ENCODE measurements around the gene PARP9. TPM values are rescaled to one million over a fixed set of nuclear protein-coding genes. Genes with fewer than 3 reads are reported as not detected.

PARP9 gene
- total and polyA plus RNA-seq, 2 of the 4 experiments (the other 2 are of a cell fraction) = 6.7 to 7.7 TPM

DNA sequence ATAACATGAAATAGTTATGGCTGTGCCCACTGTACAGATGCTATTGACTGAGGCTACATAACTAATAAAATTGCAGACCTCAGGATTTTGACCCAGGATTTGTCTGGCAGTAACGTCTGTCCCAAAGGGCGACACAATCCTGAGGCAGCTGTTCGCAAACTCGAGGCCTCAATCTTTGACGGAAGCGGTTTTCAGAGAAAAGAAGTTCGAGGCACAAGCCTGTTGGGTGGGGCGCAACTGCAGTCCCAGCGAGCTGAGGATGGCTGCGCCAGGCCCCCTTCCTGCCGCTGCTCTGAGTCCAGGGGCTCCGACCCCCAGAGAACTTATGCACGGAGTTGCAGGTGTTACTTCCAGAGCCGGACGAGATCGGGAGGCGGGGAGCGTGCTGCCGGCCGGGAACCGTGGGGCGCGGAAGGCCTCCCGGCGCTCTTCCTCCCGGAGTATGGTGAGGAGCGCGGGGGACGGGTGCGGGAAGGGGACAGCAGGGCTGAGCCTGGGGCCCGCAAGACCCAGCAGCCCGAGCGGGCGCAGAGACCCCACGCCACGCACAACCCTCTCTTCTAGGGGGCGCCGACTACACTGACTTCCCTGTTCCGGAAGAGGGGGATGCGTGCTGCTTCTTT, 13.4 kb upstream of the PARP9 start, which contains the start of gene PARP15:
TSS of gene PARP15 (plus strand) at position 242 of the 623 bp plus-strand sequence. CDS start at position 260, 18 bp downstream.
- dilution Hi-C loops (cut with HindIII; ENCODE audit: low sequenced_read_pairs, unreplicated experiment) = no loop called here
- peak within 1 kb of the TSS; percentile 93 for H3K4me2 ChIP-seq (ENCODE audit: low read depth, low read length)

More for the DNA sequence above, 13.4 kb upstream of the PARP9 start, which contains the start of gene PARP15:
- Histone ChIP-seq H2BK120ac (ENCODE audit: low read depth, low read length) (no peak within 1 kb of the TSS), H3K56ac (ENCODE audit: extremely low read depth, insufficient read depth, low read length) (0 out of 2 replicates have a peak within 1 kb of the TSS, but pooled peaks have one; percentile 4), H4K8ac (ENCODE audit: low read depth in 2 of 2, low read length in 2 of 2) (peak within 1 kb of the TSS in 1 of 2 experiments; percentile 44; a peak in 1 of 4 replicates), H3K4ac (ENCODE audit: low read depth, low read length) (no peak within 1 kb of the TSS), H3K14ac (replicated peaks; ENCODE audit: low read depth, low read length) (no peak within 1 kb of the TSS), H3K9ac (ENCODE audit: low read depth, low read length) (peak within 1 kb of the TSS; percentile 28; the same call in 1 of the 2 replicates), H2AK9ac (replicated peaks; ENCODE audit: low read depth, low read length, poor library complexity) (peak within 1 kb of the TSS; percentile 19), H3K9me1 (ENCODE audit: insufficient read depth, low read length) (no peaks in the 10 kb centered on the region), H3K9me3 (ENCODE audit: control insufficient read depth, insufficient read depth, low read length) (peaks cover 6% of the 10 kb centered on the region), H2BK5ac (ENCODE audit: low read depth, low read length, poor library complexity, severe bottlenecking) (no peak within 1 kb of the TSS), H2AFZ (replicated peaks; ENCODE audit: low read length, poor library complexity) (peak within 1 kb of the TSS; percentile 96), H4K20me1 (ENCODE audit: insufficient read depth, low read length) (no peaks in the 10 kb centered on the region), H3K27ac (ENCODE audit: insufficient read depth, low read length) (no peak within 1 kb of the TSS), H3K27me3 (ENCODE audit: control insufficient read depth, insufficient read depth, low read length) (no peaks in the 10 kb centered on the region), H2BK20ac (ENCODE audit: low read depth, low read length) (no peak within 1 kb of the TSS), H4K91ac (ENCODE audit: insufficient read depth, low read depth, low read length) (no peak within 1 kb of the TSS; the same call in 1 of the 2 replicates), H3K18ac (ENCODE audit: low read depth, low read length) (no peak within 1 kb of the TSS), H2BK15ac (ENCODE audit: low read depth, low read length) (no peak within 1 kb of the TSS), H2AK5ac (ENCODE audit: low read depth, low read length) (no peak within 1 kb of the TSS), H3K23ac (ENCODE audit: low read depth, low read length) (no peak within 1 kb of the TSS), H3K79me1 (ENCODE audit: low read depth in 1 of 2, low read length in 2 of 2) (no peaks in the 10 kb centered on the region), H3K36me3 (ENCODE audit: control insufficient read depth, insufficient read depth, low read length) (no peaks in the 10 kb centered on the region), H3K4me1 (ENCODE audit: control insufficient read depth, insufficient read depth, low read length) (peaks cover 7% of the 10 kb centered on the region; the same call in 1 of the 2 replicates), H4K5ac (ENCODE audit: low read depth, low read length) (no peak within 1 kb of the TSS), H3K4me3 (ENCODE audit: insufficient read depth, low read depth, low read length) (peak within 1 kb of the TSS; percentile 32)
- TF ChIP-seq, protein P1, sequence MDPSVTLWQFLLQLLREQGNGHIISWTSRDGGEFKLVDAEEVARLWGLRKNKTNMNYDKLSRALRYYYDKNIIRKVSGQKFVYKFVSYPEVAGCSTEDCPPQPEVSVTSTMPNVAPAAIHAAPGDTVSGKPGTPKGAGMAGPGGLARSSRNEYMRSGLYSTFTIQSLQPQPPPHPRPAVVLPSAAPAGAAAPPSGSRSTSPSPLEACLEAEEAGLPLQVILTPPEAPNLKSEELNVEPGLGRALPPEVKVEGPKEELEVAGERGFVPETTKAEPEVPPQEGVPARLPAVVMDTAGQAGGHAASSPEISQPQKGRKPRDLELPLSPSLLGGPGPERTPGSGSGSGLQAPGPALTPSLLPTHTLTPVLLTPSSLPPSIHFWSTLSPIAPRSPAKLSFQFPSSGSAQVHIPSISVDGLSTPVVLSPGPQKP (IDR thresholded peaks at IDR 0.05; ENCODE audit: borderline replicate concordance, low read depth, low read length) = no peak
- no peak for TF ChIP-seq MAFK (IDR thresholded peaks at IDR 0.05; ENCODE audit: low read depth, low read length)
- TF ChIP-seq NFE2L2 (IDR thresholded peaks at IDR 0.05; ENCODE audit: low read depth, low read length) = no peak
- no peak for TF ChIP-seq SMC3 (IDR thresholded peaks at IDR 0.05; ENCODE audit: low read depth, low read length)
- TF ChIP-seq RFX5 (IDR thresholded peaks at IDR 0.05; ENCODE audit: low read depth, low read length) = no peak
- TF ChIP-seq FOS (IDR thresholded peaks at IDR 0.05; ENCODE audit: low read depth, low read length) = no peak
- CTCF ChIA-PET = no interaction called here
- intact Hi-C loops (cut with micrococcal nuclease) = no loop called here
- DNase-seq = no peak
- in situ Hi-C loops (cut with MboI; ENCODE audit: low sequenced_read_pairs) = no loop called here
- no peak; the same call in 1 of the 2 replicates for ATAC-seq (ENCODE audit: low read depth)
- BruUV-seq (replicated peaks) = no TSS peak
- 17% methylated on average over 6 of the region's 40 CpGs; no CpG with 5 or more reads in 1 of the 2 experiments for WGBS, 2 experiments (ENCODE audit: extremely low coverage in 2 of 2, insufficient read length in 1 of 2)
- POLR2A ChIA-PET (ENCODE audit: unreplicated experiment) = no interaction called here

Measured in IMR-90 (cell line).